Measurements from ENCODE around the gene TRIO.

DNA sequence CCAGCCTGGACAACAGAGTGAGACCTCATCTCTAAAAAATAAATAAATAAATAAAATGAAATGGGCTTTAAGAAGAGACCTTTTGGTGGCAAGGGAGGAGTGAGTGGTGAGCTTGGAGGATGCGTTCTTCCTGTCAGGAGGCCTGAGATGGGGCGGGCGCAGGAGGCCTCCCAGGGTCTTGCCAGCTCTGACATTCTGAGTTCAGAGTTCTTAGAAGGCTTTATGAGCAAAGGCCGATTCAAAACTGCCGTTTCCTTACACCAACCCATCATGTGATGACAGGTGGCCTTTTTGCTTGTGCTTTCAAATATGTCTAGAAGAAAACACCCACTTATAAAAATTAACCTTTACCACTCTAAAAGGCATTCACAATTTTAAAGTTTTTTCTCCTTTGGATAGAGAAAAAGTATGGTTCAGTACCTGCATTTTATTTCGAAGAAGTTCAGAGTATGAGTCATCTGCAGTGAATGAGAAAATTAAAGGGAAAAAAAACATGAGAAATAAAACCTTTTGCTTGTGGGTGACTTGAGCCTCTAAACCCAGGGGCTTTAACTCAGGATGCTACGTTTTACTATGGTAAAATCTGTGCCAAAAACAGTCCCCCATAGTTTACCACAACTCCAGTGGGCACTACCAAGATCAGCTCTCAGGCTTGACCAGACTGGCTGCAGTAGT, 281.0 kb downstream of the TRIO start:
- TF ChIP-seq, protein P1, sequence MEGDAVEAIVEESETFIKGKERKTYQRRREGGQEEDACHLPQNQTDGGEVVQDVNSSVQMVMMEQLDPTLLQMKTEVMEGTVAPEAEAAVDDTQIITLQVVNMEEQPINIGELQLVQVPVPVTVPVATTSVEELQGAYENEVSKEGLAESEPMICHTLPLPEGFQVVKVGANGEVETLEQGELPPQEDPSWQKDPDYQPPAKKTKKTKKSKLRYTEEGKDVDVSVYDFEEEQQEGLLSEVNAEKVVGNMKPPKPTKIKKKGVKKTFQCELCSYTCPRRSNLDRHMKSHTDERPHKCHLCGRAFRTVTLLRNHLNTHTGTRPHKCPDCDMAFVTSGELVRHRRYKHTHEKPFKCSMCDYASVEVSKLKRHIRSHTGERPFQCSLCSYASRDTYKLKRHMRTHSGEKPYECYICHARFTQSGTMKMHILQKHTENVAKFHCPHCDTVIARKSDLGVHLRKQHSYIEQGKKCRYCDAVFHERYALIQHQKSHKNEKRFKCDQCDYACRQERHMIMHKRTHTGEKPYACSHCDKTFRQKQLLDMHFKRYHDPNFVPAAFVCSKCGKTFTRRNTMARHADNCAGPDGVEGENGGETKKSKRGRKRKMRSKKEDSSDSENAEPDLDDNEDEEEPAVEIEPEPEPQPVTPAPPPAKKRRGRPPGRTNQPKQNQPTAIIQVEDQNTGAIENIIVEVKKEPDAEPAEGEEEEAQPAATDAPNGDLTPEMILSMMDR (conservative IDR thresholded peaks at IDR 0.05; ENCODE audit: low read depth, low read length) = no peak
- no peak for TF ChIP-seq EZH2 (IDR thresholded peaks at IDR 0.05; ENCODE audit: borderline replicate concordance, low read depth, low read length, poor library complexity, severe bottlenecking)

Data from A673 (cell line).